Spinal cord (tissue), 10 donors: ENCODE data around the gene HNRNPD. TPM values are rescaled to one million over a fixed set of nuclear protein-coding genes. Genes with fewer than 3 reads are reported as not detected.
"Not testable (repeated sequence)": the region's sequence is repeated elsewhere in the genome, so short reads cannot be mapped to it uniquely, and the experiment has no call there.

Experiments
- DNase-seq, 6 donors: peaks; one replicate each; pipeline versions ENCODE4 v3.0.0 to v3.0.0-alpha.2; 2013 to 2015; ENCODE audit warnings: low spot score in 6 of 6, low read depth in 4 of 6
- H3K27ac ChIP-seq: one replicate; pipeline ENCODE4 v1.5.1; 2013; ENCODE audit warnings: low read depth, low read length, control low read depth
- H3K27me3 ChIP-seq: one replicate; pipeline ENCODE4 v1.6.1; 2013; ENCODE audit warnings: low read length; ENCODE audit not compliant: control insufficient read depth, insufficient read depth
- H3K36me3 ChIP-seq: one replicate; pipeline ENCODE4 v1.6.1; 2013; ENCODE audit warnings: low read length; ENCODE audit not compliant: control insufficient read depth, insufficient read depth
- H3K4me1 ChIP-seq: one replicate; pipeline ENCODE4 v1.6.1; 2013; ENCODE audit warnings: low read length; ENCODE audit not compliant: control insufficient read depth, insufficient read depth
- H3K4me3 ChIP-seq: one replicate; pipeline ENCODE4 v1.5.1; 2013; ENCODE audit warnings: low read depth, low read length, control low read depth
- H3K9me3 ChIP-seq: one replicate; pipeline ENCODE4 v1.6.1; 2013; ENCODE audit warnings: low read length; ENCODE audit not compliant: control insufficient read depth, insufficient read depth
- WGBS: methylation state at CpG from one replicate; pipeline ENCODE4 v1.1.5; 2013; ENCODE audit warnings: missing lambda C conversion rate; ENCODE audit not compliant: insufficient coverage; 5-methylcytosine and 5-hydroxymethylcytosine counted together
- polyA plus RNA-seq, 2 donors: library from polyadenylated mRNA; unstranded; fragments of 120-200 nt; gene quantifications; one replicate each; pipeline ENCODE4 v1.2.1, GENCODE V29; 2013; ENCODE audit not compliant: insufficient read length in 2 of 2
- total RNA-seq, 2 donors: library from RNA; depleted of rRNA in 1 of 2; stranded (reverse); fragments of 120-200 nt in 1 of 2; fragments of >200 nt in 1 of 2; gene quantifications; one replicate each; pipeline versions ENCODE4 v1.2.3 to v1.2.4, GENCODE V29; 2013 to 2014
- donor health status: healthy.

The HNRNPD gene
- total and polyA plus RNA-seq, 4 donors = 75.7 to 358 (median 217) TPM

DNA sequence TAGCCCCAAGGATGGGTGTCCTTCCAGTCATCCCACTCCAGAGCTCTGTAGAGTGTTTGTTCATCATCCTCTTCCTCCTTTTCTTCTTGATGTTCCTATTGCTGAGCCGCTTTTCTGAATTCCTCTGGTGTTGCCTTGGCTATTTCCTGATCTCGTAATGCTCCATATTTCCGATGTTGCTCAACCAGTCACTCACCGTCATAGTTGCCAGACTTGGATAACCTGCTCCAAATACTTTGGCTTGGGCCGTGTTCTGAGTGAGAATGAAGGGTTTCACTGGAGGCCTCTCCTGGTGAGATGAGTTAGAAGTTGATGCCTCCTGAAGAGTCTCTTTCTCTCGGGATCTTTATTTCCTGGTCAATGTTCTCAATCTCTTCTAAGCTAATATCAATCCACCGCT, 27.8 kb upstream of the HNRNPD start:
- H3K27me3 ChIP-seq = no peaks in the 10 kb centered on the region
- WGBS = 95% methylated on average over 5 of the region's 7 CpGs
- no peak overlapping the region for H3K27ac ChIP-seq
- H3K36me3 ChIP-seq = no peaks in the 10 kb centered on the region
- no peak overlapping the region for H3K4me3 ChIP-seq
- no peaks in the 10 kb centered on the region for H3K9me3 ChIP-seq
- H3K4me1 ChIP-seq = no peaks in the 10 kb centered on the region
- DNase-seq = no peak

DNA sequence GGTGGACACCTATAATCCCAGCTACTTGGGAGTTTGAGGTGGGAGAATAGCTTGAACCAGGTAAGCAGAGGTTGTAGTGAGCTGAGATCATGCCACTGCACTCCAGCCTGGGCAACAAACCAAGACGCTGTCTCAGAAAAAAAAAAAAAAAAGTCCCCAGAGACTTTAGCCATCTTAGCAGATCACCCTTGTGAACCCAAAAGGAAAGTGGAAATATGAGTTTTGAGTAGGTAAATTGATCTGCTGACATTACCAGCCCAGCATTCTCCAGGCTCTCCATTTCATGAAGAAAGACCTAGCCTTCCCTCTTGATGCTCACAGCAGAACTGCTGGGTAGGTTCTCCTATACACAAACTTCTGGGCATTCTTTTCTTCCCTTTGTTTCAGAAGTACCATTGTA, 24.5 kb upstream of the HNRNPD start:
- no peaks in the 10 kb centered on the region for H3K27me3 ChIP-seq
- H3K27ac ChIP-seq = no peak overlapping the region
- H3K9me3 ChIP-seq = no peaks in the 10 kb centered on the region
- no CpG with 5 or more reads among the region's 1 CpG for WGBS
- no peaks in the 10 kb centered on the region for H3K4me1 ChIP-seq
- H3K4me3 ChIP-seq = no peak overlapping the region
- DNase-seq = no peak
- no peaks in the 10 kb centered on the region for H3K36me3 ChIP-seq

DNA sequence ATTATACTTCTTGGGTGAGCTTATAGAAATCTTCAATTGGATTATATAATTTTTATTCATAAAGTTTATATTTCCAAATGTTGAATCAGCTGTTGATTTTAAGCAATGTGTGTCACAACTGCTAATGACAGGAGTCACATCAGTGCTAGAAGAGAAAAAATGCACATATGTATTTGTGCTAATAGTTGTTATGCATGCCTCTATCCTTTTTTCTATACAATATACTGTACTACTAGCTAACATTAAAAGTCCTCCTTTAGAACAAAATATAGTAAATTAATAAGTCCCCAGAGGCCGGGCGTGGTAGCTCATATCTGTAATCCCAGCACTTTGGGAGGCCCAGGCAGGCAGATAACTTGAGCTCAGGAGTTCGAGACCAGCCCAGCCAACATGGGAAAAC, 23.7 kb upstream of the HNRNPD start:
- H3K9me3 ChIP-seq = no peaks in the 10 kb centered on the region
- no peak overlapping the region for H3K27ac ChIP-seq
- no peaks in the 10 kb centered on the region for H3K4me1 ChIP-seq
- no peaks in the 10 kb centered on the region for H3K36me3 ChIP-seq
- no peaks in the 10 kb centered on the region for H3K27me3 ChIP-seq
- 100% methylated on average over 2 of the region's 3 CpGs for WGBS
- H3K4me3 ChIP-seq = no peak overlapping the region
- no peak for DNase-seq

DNA sequence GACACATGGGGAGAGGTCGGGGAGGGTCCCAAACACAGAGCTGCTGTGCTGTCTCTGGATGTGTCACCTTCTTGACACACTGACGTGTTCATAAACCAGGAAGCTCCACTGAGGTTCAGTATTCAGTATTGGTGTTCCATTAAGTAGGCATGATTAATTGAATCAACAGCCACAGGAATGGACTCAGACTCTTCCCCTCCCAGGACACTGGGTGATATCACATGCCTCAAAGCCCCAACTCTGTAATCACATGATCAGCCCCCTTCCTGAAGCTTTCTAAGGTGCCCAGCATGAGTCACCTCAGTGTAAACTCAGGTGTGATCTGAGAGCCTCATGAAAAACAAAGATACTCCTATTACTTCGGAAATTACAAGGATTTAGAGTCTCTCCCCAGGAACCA, 21.1 kb upstream of the HNRNPD start:
- 100% methylated on average over 1 of the region's 3 CpGs for WGBS
- no peaks in the 10 kb centered on the region for H3K9me3 ChIP-seq
- H3K4me1 ChIP-seq = no peaks in the 10 kb centered on the region
- no peak overlapping the region for H3K4me3 ChIP-seq
- no peaks in the 10 kb centered on the region for H3K27me3 ChIP-seq
- H3K27ac ChIP-seq = no peak overlapping the region
- no peaks in the 10 kb centered on the region for H3K36me3 ChIP-seq
- no peak for DNase-seq

DNA sequence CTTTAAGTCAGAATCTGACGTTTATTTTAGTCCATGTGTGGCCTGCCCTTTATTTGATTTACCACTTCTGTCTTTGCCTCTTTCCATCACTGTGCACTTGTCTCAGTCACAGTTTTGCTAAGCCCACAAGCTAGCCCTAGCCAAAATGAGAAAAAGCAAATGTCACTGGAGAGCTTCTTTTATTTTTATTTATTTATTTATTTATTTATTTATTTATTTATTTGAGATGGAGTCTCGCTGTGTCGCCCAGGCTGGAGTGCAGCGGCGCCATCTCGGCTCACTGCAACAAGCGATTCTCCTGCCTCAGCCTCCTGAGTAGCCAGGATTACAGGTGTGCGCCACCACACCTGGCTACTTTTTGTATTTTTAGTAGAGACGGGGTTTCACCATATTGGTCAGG, 16.3 kb upstream of the HNRNPD start:
- not testable (repeated sequence) for H3K4me1 ChIP-seq, H3K27me3 ChIP-seq, H3K4me3 ChIP-seq, H3K36me3 ChIP-seq, DNase-seq, H3K9me3 ChIP-seq, H3K27ac ChIP-seq
- 88% methylated on average over 6 of the region's 9 CpGs for WGBS

DNA sequence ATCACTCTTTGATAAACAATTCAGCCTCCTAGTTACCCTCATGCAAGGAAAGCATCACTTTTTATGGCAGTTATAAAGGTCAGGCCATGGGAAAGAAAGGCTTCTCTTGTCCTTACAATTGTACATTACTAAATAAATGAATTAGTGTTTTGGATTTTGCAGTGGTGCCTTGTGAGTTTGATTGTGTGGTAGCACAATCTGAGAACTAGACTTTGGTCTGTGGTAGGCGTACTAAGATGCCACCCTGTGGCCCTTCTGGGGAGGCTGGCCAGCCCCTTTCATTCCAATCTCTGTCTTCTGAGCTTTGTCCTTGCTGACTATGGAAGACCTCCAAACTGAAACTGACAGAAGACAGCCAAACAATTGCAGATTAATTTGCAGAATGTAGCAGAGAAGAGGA, 14.6 kb upstream of the HNRNPD start:
- H3K27me3 ChIP-seq = no peaks in the 10 kb centered on the region
- no peak overlapping the region for H3K4me3 ChIP-seq
- no peaks in the 10 kb centered on the region for H3K4me1 ChIP-seq
- DNase-seq = no peak
- WGBS = 100% methylated on average over 1 of the region's 1 CpG
- H3K27ac ChIP-seq = no peak overlapping the region
- peaks cover 1% of the 10 kb centered on the region for H3K9me3 ChIP-seq
- H3K36me3 ChIP-seq = peaks cover 2% of the 10 kb centered on the region

DNA sequence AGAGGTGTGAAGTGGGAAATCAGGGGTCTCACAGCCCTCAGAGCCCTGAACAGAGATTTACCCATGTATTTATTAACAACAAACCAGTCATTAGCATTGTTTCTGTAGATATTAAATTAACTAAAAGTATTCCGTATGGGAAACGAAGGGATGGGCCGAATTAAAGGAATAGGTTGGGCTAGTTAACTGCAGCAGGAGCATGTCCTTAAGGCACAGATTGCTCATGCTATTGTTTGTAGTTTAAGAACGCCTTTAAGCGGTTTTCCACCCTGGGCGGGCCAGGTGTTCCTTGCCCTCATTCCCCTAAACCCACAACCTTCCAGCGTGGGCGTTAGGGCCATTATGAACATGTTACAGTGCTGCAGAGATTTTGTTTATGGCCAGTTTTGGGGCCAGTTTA, 12.5 kb upstream of the HNRNPD start:
- not testable (repeated sequence) for DNase-seq, H3K9me3 ChIP-seq, H3K27me3 ChIP-seq, H3K4me1 ChIP-seq, H3K36me3 ChIP-seq, H3K27ac ChIP-seq, H3K4me3 ChIP-seq
- WGBS = no CpG with 5 or more reads among the region's 8 CpGs

DNA sequence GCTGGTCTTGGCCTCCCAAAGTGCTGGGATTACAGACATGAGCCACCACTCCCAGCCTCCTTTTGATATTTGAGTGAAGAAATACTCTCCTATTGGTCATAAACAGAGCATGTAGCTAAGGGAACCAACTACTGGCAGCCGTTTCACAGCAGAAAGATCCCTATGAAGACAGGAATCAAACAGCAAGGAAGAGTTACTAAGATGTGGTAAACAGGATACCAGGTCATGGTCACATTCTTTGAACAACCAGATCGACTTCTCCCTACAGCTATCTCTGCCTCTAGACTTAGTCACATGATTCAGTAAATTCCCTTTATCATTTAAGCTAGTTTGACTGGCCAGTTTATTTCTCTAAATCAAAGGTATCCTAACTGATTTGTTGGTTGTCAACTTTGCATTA, 9.0 kb upstream of the HNRNPD start:
- Histone ChIP-seq H3K4me3 (no peak overlapping the region), H3K27ac (no peak overlapping the region), H3K36me3 (peaks cover 14% of the 10 kb centered on the region), H3K27me3 (no peaks in the 10 kb centered on the region), H3K9me3 (peaks cover 3% of the 10 kb centered on the region), H3K4me1 (no peaks in the 10 kb centered on the region)
- no CpG with 5 or more reads among the region's 2 CpGs for WGBS
- no peak for DNase-seq

DNA sequence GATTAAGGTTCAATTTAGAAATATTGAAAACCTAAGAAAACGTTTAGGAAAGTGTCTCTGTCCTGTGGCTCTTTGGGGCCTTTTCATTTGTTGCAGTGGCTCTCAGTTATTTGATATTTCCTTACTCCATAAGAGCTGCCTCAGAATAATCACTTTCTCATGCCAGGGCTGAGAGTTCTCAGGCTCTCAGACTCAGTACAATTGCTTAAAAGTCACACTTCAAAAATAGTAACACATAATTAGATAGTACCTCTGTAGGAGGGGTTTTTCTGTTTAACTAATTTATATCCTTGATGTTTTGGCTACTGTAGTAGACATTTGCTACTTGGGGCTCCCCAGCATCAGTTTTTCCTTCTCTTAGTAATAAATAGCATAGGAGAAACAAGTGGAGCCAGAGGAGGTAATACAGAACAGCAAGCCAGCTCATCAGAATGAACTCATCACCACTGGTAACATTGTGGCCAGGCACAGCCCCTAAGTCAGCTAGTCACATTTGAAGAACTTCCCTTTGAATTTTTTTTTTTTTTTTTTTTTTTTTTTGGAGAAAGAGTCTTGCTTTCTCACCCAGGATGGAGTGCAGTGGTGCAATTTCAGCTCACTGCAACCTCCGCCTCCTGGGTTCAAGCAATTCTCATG, 8.0 kb upstream of the HNRNPD start:
- Histone ChIP-seq H3K9me3 (peaks cover 3% of the 10 kb centered on the region), H3K4me1 (peaks cover 5% of the 10 kb centered on the region), H3K4me3 (no peak overlapping the region), H3K27ac (no peak overlapping the region), H3K27me3 (no peaks in the 10 kb centered on the region), H3K36me3 (peaks cover 19% of the 10 kb centered on the region)
- 67% methylated on average over 1 of the region's 2 CpGs for whole genome bisulfite sequencing
- DNase-seq = no peak

DNA sequence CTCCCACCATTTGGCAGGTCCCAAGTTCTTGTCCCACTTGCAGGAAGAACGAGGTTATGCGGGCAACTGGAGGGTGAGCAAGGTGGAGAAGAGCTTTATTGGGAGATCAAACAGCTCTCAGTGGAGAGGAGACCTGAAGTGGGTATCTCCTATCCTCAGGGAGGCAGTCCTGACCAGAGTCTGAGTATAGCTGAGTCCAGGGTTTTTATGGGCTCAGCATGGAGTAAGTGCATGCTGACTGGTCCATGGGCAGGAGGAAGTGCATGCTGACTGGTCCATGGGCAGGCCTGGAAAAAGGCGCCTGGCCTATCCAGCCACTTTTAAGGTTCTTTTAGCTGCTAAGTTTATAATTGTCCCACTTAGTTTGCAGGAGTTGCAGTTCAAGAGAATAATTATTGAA, 7.4 kb upstream of the HNRNPD start:
- H3K27me3 ChIP-seq = no peaks in the 10 kb centered on the region
- H3K4me1 ChIP-seq = peaks cover 5% of the 10 kb centered on the region
- H3K36me3 ChIP-seq = peaks cover 19% of the 10 kb centered on the region
- H3K27ac ChIP-seq = no peak overlapping the region
- H3K4me3 ChIP-seq = no peak overlapping the region
- DNase-seq = no peak
- H3K9me3 ChIP-seq = peaks cover 3% of the 10 kb centered on the region
- 96% methylated on average over 3 of the region's 3 CpGs for WGBS
